ENCODE measurements around the gene ORC6. TPM values are rescaled to one million over a fixed set of nuclear protein-coding genes. Genes with fewer than 3 reads are reported as not detected.

ORC6 gene
- total and polyA plus RNA-seq, 8 donors, result 0.58 to 8.3 (median 3.8) TPM; not detected in 1

DNA sequence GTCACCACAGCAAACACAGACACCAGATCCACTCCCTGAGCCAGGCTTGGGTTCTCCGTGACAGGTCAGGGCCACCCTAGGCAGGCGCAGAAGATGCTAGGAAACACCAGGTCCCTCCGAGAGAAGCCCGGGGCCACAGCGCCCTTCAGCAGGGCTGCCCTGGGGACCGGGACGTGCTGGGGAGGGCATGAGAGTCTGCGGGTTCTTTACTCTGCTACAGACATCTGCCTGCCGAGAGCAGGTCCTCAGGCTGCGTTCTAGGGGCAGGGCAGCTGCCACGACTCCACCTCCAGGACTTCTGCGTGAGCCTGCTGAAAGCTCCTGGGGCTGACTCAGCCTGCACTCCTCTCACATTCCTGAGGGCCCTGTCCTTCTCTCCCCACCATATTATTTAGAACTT lies 47.2 kb downstream of the ORC6 start:
- DNase-seq, result no peak
- Histone ChIP-seq H3K27me3 (no peaks in the 10 kb centered on the region), H3K4me3 (no peak overlapping the region), H3K9me3 (no peaks in the 10 kb centered on the region), H3K27ac (no peak overlapping the region), H3K36me3 (no peaks in the 10 kb centered on the region), H3K4me1 (no peaks in the 10 kb centered on the region)
- TF ChIP-seq, protein P1, sequence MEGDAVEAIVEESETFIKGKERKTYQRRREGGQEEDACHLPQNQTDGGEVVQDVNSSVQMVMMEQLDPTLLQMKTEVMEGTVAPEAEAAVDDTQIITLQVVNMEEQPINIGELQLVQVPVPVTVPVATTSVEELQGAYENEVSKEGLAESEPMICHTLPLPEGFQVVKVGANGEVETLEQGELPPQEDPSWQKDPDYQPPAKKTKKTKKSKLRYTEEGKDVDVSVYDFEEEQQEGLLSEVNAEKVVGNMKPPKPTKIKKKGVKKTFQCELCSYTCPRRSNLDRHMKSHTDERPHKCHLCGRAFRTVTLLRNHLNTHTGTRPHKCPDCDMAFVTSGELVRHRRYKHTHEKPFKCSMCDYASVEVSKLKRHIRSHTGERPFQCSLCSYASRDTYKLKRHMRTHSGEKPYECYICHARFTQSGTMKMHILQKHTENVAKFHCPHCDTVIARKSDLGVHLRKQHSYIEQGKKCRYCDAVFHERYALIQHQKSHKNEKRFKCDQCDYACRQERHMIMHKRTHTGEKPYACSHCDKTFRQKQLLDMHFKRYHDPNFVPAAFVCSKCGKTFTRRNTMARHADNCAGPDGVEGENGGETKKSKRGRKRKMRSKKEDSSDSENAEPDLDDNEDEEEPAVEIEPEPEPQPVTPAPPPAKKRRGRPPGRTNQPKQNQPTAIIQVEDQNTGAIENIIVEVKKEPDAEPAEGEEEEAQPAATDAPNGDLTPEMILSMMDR (IDR thresholded peaks at IDR 0.05), result no peak
- TF ChIP-seq POLR2AphosphoS5 (IDR thresholded peaks at IDR 0.05), result no peak
- no peak for TF ChIP-seq POLR2A (IDR thresholded peaks at IDR 0.05)
- intact Hi-C loops (cut with DNase I; ENCODE audit: low total_unique reads), result no loop called here
- 68 to 81% (median 70%) methylated on average over 11 to 12 of the region's 12 CpGs for WGBS, 5 donors

DNA sequence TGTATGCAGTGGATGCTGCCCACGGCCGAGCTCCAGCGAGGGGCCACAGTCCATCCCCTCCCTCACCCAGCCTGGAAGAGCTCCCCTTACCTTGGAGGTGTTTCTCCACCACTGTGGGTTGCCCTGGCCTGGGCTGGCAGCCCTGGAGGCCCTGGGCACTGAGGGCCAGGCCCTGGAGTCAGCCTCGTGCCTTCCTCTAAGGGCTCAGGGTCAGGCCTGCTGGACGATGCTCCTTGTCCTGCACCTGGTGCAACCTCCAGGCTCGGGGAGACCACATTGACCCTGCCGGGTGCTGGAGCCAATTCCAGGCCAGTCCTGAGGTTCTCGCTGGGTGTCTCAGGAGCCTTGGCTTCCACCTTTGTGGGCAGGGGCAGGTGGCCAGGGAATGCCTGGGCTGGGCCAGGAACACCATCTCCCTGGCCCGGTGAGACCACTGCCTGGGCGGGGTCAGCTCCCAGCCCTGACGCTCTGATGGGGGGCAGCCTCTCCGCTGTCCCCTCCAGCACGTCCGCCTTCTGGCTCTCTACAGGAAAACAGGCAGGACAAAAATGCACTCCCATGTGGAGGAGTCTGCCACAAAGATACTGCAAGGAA lies 48.3 kb downstream of the ORC6 start:
- intact Hi-C loops (cut with DNase I; ENCODE audit: low total_unique reads), result no loop called here
- DNase-seq, result no peak
- H3K4me3 ChIP-seq, result no peak overlapping the region

DNA sequence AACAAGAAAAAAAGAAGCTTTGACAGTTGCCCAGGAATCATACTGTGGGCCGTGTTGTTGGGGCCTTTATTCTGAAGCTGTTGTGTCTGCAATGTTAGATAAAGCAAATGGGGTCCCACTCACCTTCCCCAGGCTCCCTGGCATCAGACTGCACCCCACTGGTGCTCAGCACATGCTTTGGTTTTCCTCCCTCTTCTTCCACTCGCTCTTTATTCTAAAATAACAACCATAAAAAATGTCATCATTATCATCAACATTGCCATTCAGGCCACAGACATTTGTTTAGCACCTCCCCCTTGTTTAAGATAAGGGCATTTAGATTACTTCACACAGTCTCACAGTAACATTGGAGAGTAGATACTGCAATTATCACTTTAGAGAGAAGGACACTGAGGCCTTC lies 50.5 kb downstream of the ORC6 start:
- Histone ChIP-seq H3K27me3 (no peaks in the 10 kb centered on the region), H3K36me3 (no peaks in the 10 kb centered on the region), H3K4me1 (no peaks in the 10 kb centered on the region), H3K27ac (no peak overlapping the region), H3K9me3 (no peaks in the 10 kb centered on the region), H3K4me3 (no peak overlapping the region)
- WGBS, 5 donors, result 40 to 51% (median 46%) methylated on average over 2 of the region's 2 CpGs
- no peak for TF ChIP-seq POLR2A (IDR thresholded peaks at IDR 0.05)
- TF ChIP-seq, protein P1 (IDR thresholded peaks at IDR 0.05), result no peak
- no peak for TF ChIP-seq EP300 (IDR thresholded peaks at IDR 0.05)
- TF ChIP-seq POLR2AphosphoS5 (IDR thresholded peaks at IDR 0.05), result no peak
- DNase-seq, result no peak
- intact Hi-C loops (cut with DNase I; ENCODE audit: low total_unique reads), result no loop called here

More for the DNA sequence above, 48.3 kb downstream of the ORC6 start:
- Histone ChIP-seq H3K27ac (no peak overlapping the region), H3K27me3 (no peaks in the 10 kb centered on the region), H3K4me1 (no peaks in the 10 kb centered on the region), H3K9me3 (no peaks in the 10 kb centered on the region), H3K36me3 (no peaks in the 10 kb centered on the region)
- WGBS, 5 donors, result 75 to 82% (median 81%) methylated on average over 4 to 14 of the region's 14 CpGs
- TF ChIP-seq POLR2AphosphoS5 (IDR thresholded peaks at IDR 0.05) (no peak), POLR2A (IDR thresholded peaks at IDR 0.05) (no peak), EP300 (IDR thresholded peaks at IDR 0.05) (no peak)
- TF ChIP-seq, protein P1 (IDR thresholded peaks at IDR 0.05), result no peak

DNA sequence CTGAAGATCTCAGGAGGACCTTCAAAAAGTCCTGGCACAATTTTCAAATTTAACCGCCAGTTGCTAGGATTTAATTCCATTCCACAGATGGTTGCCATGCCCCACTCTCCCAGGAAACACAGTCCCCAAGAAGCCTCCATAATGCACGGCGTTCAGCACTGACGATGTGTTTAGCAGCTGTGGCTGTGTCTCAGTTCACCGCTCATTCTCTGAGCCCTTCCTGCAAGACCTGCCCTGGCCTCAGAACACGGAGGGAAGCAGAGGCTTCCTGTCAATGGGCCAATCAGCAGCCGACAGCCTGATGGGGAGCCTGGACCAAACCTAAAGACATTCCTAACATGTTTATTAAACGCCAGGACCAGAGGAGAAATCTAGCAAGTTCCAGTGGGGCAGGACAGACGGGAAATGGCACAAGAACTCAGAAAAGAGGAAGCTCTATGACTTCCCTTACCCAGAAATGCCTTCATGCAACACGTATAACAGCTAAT lies 53.8 kb downstream of the ORC6 start:
- H3K36me3 ChIP-seq, result no peaks in the 10 kb centered on the region
- no peaks in the 10 kb centered on the region for H3K9me3 ChIP-seq
- no peak overlapping the region for H3K4me3 ChIP-seq
- TF ChIP-seq POLR2A (IDR thresholded peaks at IDR 0.05) (no peak), EP300 (IDR thresholded peaks at IDR 0.05) (no peak), POLR2AphosphoS5 (IDR thresholded peaks at IDR 0.05) (no peak)
- TF ChIP-seq, protein P1 (IDR thresholded peaks at IDR 0.05), result no peak
- peak in 1 of 2 donors; percentile 26 for DNase-seq
- 28 to 39% (median 39%) methylated on average over 6 to 10 of the region's 10 CpGs for WGBS, 5 donors
- H3K27me3 ChIP-seq, result no peaks in the 10 kb centered on the region
- H3K27ac ChIP-seq, result peak overlapping the region in 2 of 5 donors; percentile 62 to 70
- intact Hi-C loops (cut with DNase I; ENCODE audit: low total_unique reads), result no loop called here
- peaks cover 0 to under 1% (median 0%) of the 10 kb centered on the region in 4 donors for H3K4me1 ChIP-seq

Data from stomach (tissue), 9 donors.